Left lung (tissue), 10 donors: ENCODE measurements around the gene AP4M1. TPM values are rescaled to one million over a fixed set of nuclear protein-coding genes. Genes with fewer than 3 reads are reported as not detected.
A peak's percentile ranks its signal among the peaks of the same experiment; 100 is the strongest.

Experiments used
- ATAC-seq: fragments of 200-7000 bp; cut with Tn5 transposase; one replicate; pipeline ENCODE4 v1.9.1; 2020; ENCODE audit warnings: moderate library complexity
- DNase-seq, 4 donors: peaks; one replicate each; pipeline ENCODE4 v3.0.0-alpha.2; 2013 to 2020
- H3K27ac ChIP-seq, 2 donors: fragments of 200-600 bp; sonication (generic) in 1 of 2; one replicate each; pipeline versions ENCODE4 v1.5.0 to v1.8.0; 2020 to 2021
- H3K27me3 ChIP-seq, 2 donors: fragments of 200-600 bp; sonication (generic) in 1 of 2; one replicate each; pipeline versions ENCODE4 v1.5.0 to v1.8.0; 2020 to 2021
- H3K36me3 ChIP-seq, 2 donors: fragments of 200-600 bp; sonication (generic) in 1 of 2; one replicate each; pipeline versions ENCODE4 v1.5.0 to v1.8.0; 2020 to 2021
- H3K4me1 ChIP-seq, 2 donors: fragments of 200-600 bp; one replicate each; pipeline ENCODE4 v1.8.0; 2021
- H3K4me3 ChIP-seq, 2 donors: fragments of 200-600 bp; sonication (generic) in 1 of 2; one replicate each; pipeline versions ENCODE4 v1.5.0 to v1.8.0; 2020 to 2021; ENCODE audit warnings: mild to moderate bottlenecking in 1 of 2
- H3K9me3 ChIP-seq, 2 donors: fragments of 200-600 bp; sonication (generic) in 1 of 2; one replicate each; pipeline versions ENCODE4 v1.5.0 to v1.8.0; 2020 to 2021
- CTCF ChIP-seq, 2 donors: fragments of 200-600 bp; sonication (generic) in 1 of 2; IDR thresholded peaks; one replicate each; pipeline versions ENCODE4 v1.5.0 to v1.8.0; 2021; ENCODE audit warnings: antibody characterized with exemption in 2 of 2
- intact Hi-C, 2 donors: fragments of 100-400 bp; cut with DNase I; formaldehyde crosslinking; loops; one replicate each; pipeline versions ENCODE4 v1.11.2 to v1.14.2; 2022
- polyA plus RNA-seq, 6 donors: library from polyadenylated mRNA; unstranded; fragments of 120-200 nt; gene quantifications; one replicate each; pipeline ENCODE4 v1.2.1, GENCODE V29; 2013; ENCODE audit not compliant: insufficient read length in 6 of 6
- total RNA-seq, 2 donors: library from RNA; stranded (reverse); fragmentation: NEBNext Ultra II Directional; extraction: Animal tissue kit (Norgen Biotek cat#: 25700); gene quantifications; one replicate each; pipeline ENCODE4 v1.2.1, GENCODE V29; 2021
- donor health status: DM: no; HTN: yes; CAD: no.
- donor health status: DM: no; HTN: no; CAD: no.

AP4M1 gene
- total and polyA plus RNA-seq, 8 donors = 16.7 to 40.2 (median 37.5) TPM

GRCh38 chr7:100120733-100121036, 19.2 kb downstream of the AP4M1 start:
- ATAC-seq (no peak), DNase-seq (no peak)
- Histone ChIP-seq H3K4me3 (peak overlapping the region in 1 of 2 donors; percentile 89), H3K4me1 (peaks cover 14 to 35% of the 10 kb centered on the region in 2 donors), H3K27me3 (no peaks in the 10 kb centered on the region), H3K36me3 (no peaks in the 10 kb centered on the region), H3K9me3 (no peaks in the 10 kb centered on the region), H3K27ac (no peak overlapping the region)
- intact Hi-C loops = no loop called here
- no peak for TF ChIP-seq CTCF (IDR thresholded peaks at IDR 0.05)

GRCh38 chr7:100122067-100122466, 20.6 kb downstream of the AP4M1 start:
- TF ChIP-seq CTCF (IDR thresholded peaks at IDR 0.05) = no peak
- ATAC-seq = no peak
- Histone ChIP-seq H3K4me1 (peaks cover 14 to 43% of the 10 kb centered on the region in 2 donors), H3K27ac (no peak overlapping the region), H3K36me3 (no peaks in the 10 kb centered on the region), H3K27me3 (no peaks in the 10 kb centered on the region), H3K9me3 (no peaks in the 10 kb centered on the region), H3K4me3 (no peak overlapping the region)
- DNase-seq = peak in 1 of 4 donors; percentile 33
- intact Hi-C loops = no loop called here

GRCh38 chr7:100122568-100122967, 21.1 kb downstream of the AP4M1 start:
- Histone ChIP-seq H3K4me3 (no peak overlapping the region), H3K9me3 (no peaks in the 10 kb centered on the region), H3K36me3 (no peaks in the 10 kb centered on the region), H3K27ac (no peak overlapping the region), H3K4me1 (peaks cover 14 to 43% of the 10 kb centered on the region in 2 donors), H3K27me3 (no peaks in the 10 kb centered on the region)
- ATAC-seq = no peak
- intact Hi-C loops = no loop called here
- DNase-seq = no peak
- no peak for TF ChIP-seq CTCF (IDR thresholded peaks at IDR 0.05)

GRCh38 chr7:100124301-100125230, 23.1 kb downstream of the AP4M1 start:
- no peak for DNase-seq
- no peak for TF ChIP-seq CTCF (IDR thresholded peaks at IDR 0.05)
- Histone ChIP-seq H3K27ac (no peak overlapping the region), H3K4me1 (peaks cover 12 to 39% of the 10 kb centered on the region in 2 donors), H3K9me3 (no peaks in the 10 kb centered on the region), H3K27me3 (no peaks in the 10 kb centered on the region), H3K4me3 (no peak overlapping the region), H3K36me3 (no peaks in the 10 kb centered on the region)
- intact Hi-C loops = no loop called here
- no peak for ATAC-seq

- Histone ChIP-seq H3K9me3 (no peaks in the 10 kb centered on the region), H3K36me3 (no peaks in the 10 kb centered on the region), H3K27me3 (no peaks in the 10 kb centered on the region), H3K4me1 (peaks cover 5 to 37% of the 10 kb centered on the region in 2 donors), H3K27ac (peak overlapping the region; percentile 96 to 97), H3K4me3 (peak overlapping the region; percentile 93 to 96)
- DNase-seq (no peak), ATAC-seq (peak; percentile 55)
- TF ChIP-seq CTCF (IDR thresholded peaks at IDR 0.05) = no peak
- intact Hi-C loops = no loop called here
These were observed 24.9 kb downstream of the AP4M1 start for GRCh38 chr7:100126239-100126930.
